ENCODE measurements around the gene CRISPLD2. TPM values are rescaled to one million over a fixed set of nuclear protein-coding genes. Genes with fewer than 3 reads are reported as not detected.

Gene CRISPLD2
- total RNA-seq, 2 donors from 2014 or later, result 0.07 to 0.08 TPM

DNA sequence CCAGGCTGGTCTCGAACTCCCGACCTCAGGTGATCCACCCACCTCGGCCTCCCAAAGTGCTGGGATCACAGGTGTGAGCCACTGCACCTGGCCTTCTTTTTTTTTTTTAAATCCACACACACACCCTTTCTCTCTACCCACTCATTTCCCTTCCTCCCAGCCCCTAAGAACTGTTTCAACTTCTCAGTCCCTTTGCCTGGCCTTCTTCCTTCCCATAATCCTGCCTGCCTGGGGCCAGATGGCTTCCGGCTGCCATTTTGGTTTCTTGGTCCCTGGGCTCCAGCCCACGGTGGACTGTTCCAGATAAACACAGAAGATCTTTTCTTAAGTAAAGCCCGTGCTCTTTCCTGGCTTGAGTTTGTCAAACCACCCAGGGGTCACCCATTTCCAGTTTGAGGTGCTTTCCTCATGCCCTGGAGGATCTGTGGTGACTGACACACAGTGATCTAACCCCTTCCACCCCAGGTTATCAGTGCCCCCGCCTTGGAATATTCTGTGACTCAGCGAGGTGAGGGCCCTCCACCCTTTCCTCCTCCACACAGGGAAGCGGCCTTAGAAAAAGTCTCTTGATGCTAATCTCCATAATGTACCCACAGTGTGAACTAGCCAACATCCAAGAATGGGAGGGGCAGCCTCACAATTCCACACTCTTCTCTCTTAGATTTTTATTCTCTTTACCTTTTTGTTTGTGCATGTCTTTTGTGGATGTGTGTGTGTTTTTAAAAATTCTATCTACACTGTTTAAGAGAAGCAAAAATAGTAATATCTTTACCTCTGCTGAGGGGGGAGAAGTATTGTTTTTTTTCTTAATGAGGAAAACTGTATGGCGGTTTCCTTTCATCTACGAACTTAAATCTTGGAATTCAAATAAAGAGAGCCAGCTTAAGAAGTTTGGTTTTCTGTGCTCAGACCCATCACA lies 60.0 kb downstream of the CRISPLD2 start:
- Mint-ChIP-seq H3K36me3 (peaks cover 0 to 6% of the 10 kb centered on the region in 2 donors), H3K27ac (no peak overlapping the region), H3K9me3 (no peaks in the 10 kb centered on the region)
- ATAC-seq, result no peak
- DNase-seq (ENCODE audit: low spot score in 2 of 2), result no peak

DNA sequence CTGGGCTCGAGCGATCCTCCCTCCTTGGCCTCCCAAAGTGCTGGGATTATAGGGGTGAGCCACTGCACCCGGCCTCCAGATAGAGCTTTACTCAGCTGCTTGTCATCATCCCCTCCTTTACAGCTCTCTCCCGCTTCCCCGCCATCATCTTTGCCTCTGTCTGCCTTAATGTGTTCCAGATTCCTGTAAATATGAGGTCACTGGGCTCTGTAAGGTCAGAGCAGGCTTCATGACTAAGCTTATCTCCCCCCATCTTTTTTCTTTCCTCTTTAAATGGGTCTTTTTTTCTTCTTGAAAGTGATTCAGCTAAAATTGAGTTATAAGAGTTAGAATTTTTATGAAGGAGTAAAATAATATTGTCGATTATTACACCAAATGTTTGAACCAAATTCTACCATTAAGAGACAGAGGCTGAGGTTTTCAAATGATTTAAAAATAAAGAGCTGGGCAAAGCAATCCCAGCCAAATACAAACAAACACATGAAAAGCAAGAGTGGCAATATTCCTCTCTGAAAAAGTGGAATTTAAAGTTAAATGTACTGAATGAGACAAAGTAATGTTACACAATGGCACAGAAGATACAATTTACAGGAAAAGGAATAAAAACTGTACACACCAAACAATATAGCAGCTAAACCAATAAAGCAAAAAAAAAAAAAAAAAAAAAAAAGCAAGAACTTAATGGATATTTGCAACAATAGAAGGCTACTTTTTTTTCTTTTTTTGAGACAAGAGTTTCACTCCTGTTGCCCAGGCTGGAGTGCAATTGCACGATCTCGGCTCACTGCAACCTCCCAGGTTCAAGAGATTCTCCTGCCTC lies 62.1 kb downstream of the CRISPLD2 start:
- no peak overlapping the region for H3K27ac Mint-ChIP-seq
- DNase-seq (ENCODE audit: low spot score in 2 of 2), result no peak
- ATAC-seq, result no peak

GRCh38 chr16:84883301-84883700 lies 63.5 kb downstream of the CRISPLD2 start:
- Mint-ChIP-seq H3K36me3 (peaks cover 0 to 6% of the 10 kb centered on the region in 2 donors), H3K9me3 (no peaks in the 10 kb centered on the region), H3K27ac (no peak overlapping the region)
- DNase-seq (ENCODE audit: low spot score in 2 of 2), result no peak
- no peak for ATAC-seq

More for the DNA sequence above, 62.1 kb downstream of the CRISPLD2 start:
- peaks cover 0 to 6% of the 10 kb centered on the region in 2 donors for H3K36me3 Mint-ChIP-seq
- H3K9me3 Mint-ChIP-seq, result no peaks in the 10 kb centered on the region

GRCh38 chr16:84884246-84884595 lies 64.4 kb downstream of the CRISPLD2 start:
- no peaks in the 10 kb centered on the region for H3K9me3 Mint-ChIP-seq
- peaks cover 0 to 6% of the 10 kb centered on the region in 2 donors for H3K36me3 Mint-ChIP-seq
- ATAC-seq (no peak), DNase-seq (ENCODE audit: low spot score in 2 of 2) (no peak)
- H3K27ac Mint-ChIP-seq, result no peak overlapping the region

DNA sequence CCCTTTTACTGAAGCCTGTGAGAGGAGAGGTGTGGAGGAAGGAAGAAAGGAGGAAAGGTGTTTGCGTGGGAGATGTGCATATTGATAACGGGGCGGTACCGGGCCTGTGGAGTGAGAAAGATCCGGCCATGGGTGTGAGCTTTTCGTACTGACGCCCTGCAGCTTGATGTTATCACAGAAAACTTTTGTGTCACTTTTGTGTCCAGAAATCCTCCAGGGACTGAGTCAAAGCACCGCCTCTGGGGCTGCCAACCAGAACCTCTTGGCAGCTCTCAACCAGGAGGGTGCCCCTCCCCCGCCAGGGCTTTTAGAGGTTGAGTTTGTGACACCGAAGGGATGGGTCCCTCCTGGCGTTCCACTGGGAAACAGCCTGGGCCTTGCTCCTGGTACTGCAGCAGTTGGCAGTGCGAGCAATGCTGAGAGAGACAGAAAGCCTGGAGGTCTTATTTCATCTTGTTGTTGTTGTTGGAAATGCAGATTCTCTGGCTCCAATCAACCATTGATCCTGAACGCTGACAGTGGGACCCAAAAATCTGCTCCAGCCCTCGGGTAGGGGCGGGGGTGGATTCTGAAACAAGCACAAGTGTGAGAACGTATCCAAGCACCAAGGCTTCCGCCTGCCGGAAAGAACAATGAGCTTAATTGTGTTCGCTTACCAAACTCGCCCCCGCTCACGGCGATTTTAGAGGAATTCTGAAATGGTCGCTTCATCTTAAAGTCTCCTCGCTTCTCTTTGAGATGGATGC lies 65.0 kb downstream of the CRISPLD2 start:
- no peaks in the 10 kb centered on the region for H3K9me3 Mint-ChIP-seq
- peaks cover 0 to 6% of the 10 kb centered on the region in 2 donors for H3K36me3 Mint-ChIP-seq
- ATAC-seq (no peak), DNase-seq (ENCODE audit: low spot score in 2 of 2) (no peak)
- H3K27ac Mint-ChIP-seq, result no peak overlapping the region

- ATAC-seq, result no peak
- H3K9me3 Mint-ChIP-seq, result no peaks in the 10 kb centered on the region
- no peak for DNase-seq (ENCODE audit: low spot score in 2 of 2)
- peaks cover 0 to 6% of the 10 kb centered on the region in 2 donors for H3K36me3 Mint-ChIP-seq
- peak overlapping the region in 1 of 2 donors; percentile 44 for H3K27ac Mint-ChIP-seq
Observed at GRCh38 chr16:84885342-84885910, 65.6 kb downstream of the CRISPLD2 start.

DNA sequence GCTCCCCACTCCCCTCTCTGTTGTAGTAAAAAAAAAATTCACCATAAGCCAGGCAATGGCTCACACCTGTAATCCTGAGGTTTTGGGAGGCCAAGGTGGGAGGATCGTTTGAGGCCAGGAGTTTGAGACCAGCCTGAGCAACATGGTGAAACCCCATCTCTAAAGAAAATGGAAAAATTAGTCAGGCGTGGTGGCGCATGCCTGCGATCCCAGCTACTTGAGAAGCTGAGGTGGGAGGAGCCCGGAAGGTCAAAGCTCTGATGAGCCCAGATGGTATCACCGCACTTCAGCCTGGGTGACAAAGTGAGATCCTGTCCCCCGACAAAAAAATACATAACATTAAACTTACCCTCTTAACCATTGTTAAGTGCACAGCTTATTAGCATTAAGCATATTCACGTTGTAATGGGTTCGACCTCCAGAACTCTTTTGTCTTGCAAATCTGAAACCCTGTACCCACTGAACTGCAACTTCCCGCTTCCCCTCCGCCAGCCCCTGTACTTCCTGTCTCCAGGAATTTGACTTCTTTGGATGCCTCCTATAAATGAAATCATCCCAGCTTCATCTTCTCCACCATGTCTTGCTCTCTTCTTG lies 66.8 kb downstream of the CRISPLD2 start:
- DNase-seq (ENCODE audit: low spot score in 2 of 2) (no peak), ATAC-seq (no peak)
- Mint-ChIP-seq H3K36me3 (peaks cover 0 to 6% of the 10 kb centered on the region in 2 donors), H3K27ac (no peak overlapping the region), H3K9me3 (no peaks in the 10 kb centered on the region)

DNA sequence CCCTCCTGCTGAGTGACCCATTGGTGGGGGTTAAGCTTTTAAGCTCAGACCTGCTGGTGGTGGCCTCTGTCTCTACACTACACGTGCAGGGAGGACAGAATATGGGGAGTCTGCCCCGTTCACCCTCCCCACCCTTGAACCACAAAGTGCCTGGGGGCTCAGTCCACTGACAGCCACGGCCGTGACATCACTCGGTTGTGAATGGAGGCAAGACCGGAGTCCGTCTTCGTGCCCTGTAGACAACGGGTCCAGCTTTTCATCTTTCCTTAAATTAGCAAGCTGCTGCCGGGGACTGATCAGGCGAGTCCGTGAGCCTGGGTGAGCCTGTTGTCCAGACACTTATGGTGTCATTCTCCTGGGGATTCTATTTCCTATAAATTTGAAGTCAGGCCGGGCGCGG lies 67.4 kb downstream of the CRISPLD2 start:
- peaks cover 0 to 6% of the 10 kb centered on the region in 2 donors for H3K36me3 Mint-ChIP-seq
- H3K9me3 Mint-ChIP-seq, result no peaks in the 10 kb centered on the region
- no peak overlapping the region for H3K27ac Mint-ChIP-seq
- DNase-seq (ENCODE audit: low spot score in 2 of 2) (no peak), ATAC-seq (no peak)

GRCh38 chr16:84888450-84888849 lies 68.7 kb downstream of the CRISPLD2 start:
- no peaks in the 10 kb centered on the region for H3K9me3 Mint-ChIP-seq

GRCh38 chr16:84889066-84889465 lies 69.3 kb downstream of the CRISPLD2 start:
- ATAC-seq (no peak), DNase-seq (ENCODE audit: low spot score in 2 of 2) (no peak)
- H3K27ac Mint-ChIP-seq, result no peak overlapping the region
- H3K36me3 Mint-ChIP-seq, result peaks cover 0 to 4% of the 10 kb centered on the region in 2 donors
- H3K9me3 Mint-ChIP-seq, result peaks cover 0 to 3% of the 10 kb centered on the region in 2 donors

More at GRCh38 chr16:84888450-84888849, 68.7 kb downstream of the CRISPLD2 start:
- Mint-ChIP-seq H3K36me3 (no peaks in the 10 kb centered on the region), H3K27ac (no peak overlapping the region)
- no peak for ATAC-seq
- DNase-seq (ENCODE audit: low spot score in 2 of 2), result no peak

- peaks cover 0 to 4% of the 10 kb centered on the region in 2 donors for H3K9me3 Mint-ChIP-seq
- DNase-seq (ENCODE audit: low spot score in 2 of 2) (no peak), ATAC-seq (no peak)
- peaks cover 0 to 6% of the 10 kb centered on the region in 2 donors for H3K36me3 Mint-ChIP-seq
- no peak overlapping the region for H3K27ac Mint-ChIP-seq
Observed at GRCh38 chr16:84890427-84890826, 70.6 kb downstream of the CRISPLD2 start.

GRCh38 chr16:84891149-84891795 lies 71.5 kb downstream of the CRISPLD2 start:
- Mint-ChIP-seq H3K9me3 (peaks cover 0 to 4% of the 10 kb centered on the region in 2 donors), H3K36me3 (peaks cover 0 to 6% of the 10 kb centered on the region in 2 donors), H3K27ac (no peak overlapping the region)
- ATAC-seq, result no peak
- no peak for DNase-seq (ENCODE audit: low spot score in 2 of 2)

GRCh38 chr16:84892097-84892496 lies 72.3 kb downstream of the CRISPLD2 start:
- Mint-ChIP-seq H3K36me3 (peaks cover 0 to 6% of the 10 kb centered on the region in 2 donors), H3K9me3 (peaks cover 0 to 4% of the 10 kb centered on the region in 2 donors), H3K27ac (no peak overlapping the region)
- ATAC-seq, result no peak
- no peak for DNase-seq (ENCODE audit: low spot score in 2 of 2)

DNA sequence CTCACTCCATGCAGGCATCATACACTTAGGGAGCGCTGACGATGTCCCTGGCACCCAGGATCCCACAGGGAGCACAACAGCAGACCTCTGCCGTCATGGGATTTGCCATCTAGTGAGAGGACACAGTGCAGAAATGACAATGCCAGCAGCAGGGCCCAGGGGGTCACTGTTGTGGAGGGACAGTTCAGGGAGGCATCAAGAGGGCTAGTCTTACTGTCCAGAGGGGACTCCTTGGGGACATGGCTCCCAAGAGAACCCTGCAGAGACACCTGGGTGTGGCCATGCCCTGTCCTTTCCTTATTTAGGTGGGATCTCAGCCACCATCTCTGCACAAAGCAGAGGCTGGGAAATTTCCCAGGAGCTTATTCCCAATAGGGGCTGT lies 73.7 kb downstream of the CRISPLD2 start:
- DNase-seq (ENCODE audit: low spot score in 2 of 2) (no peak), ATAC-seq (no peak)
- peaks cover 0 to 4% of the 10 kb centered on the region in 2 donors for H3K9me3 Mint-ChIP-seq

DNA sequence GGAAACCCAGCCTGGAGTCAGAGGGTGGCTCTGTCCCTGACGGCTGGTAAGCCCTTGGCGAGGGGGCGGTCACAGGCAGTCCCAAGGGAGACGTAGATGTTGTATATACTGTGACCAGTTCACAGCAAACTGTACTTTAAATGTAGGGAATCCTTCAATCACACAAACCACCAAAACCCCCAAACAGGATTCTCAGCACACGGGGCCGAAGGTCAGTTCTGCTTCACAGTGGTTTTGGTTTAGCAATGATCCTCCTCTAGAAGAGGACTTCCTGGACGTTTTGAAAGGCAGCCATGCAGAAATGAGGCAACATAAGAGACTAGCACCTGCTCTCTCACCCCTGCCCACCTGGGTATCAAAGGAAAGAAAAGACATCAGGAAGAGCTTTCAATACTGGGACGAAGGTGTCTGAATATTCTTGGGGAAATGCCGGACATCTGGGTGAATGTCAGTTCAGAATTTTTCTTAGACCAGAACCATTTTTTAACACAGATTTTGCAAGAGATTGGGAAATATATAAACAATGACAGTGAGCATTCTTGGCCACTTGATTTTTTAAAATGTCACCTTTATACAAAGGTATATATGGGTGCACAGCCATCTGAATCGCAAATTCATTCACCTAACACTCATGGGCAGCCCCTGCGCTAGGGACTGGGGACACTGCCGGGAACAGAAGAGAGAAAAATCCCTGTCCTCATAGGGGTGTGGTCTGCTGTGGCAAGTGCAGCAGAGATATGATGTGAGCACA lies 74.2 kb downstream of the CRISPLD2 start:
- DNase-seq (ENCODE audit: low spot score in 2 of 2) (no peak), ATAC-seq (no peak)
- Mint-ChIP-seq H3K9me3 (peaks cover 0 to 4% of the 10 kb centered on the region in 2 donors), H3K36me3 (peaks cover 0 to 6% of the 10 kb centered on the region in 2 donors), H3K27ac (no peak overlapping the region)

More for the DNA sequence above, 73.7 kb downstream of the CRISPLD2 start:
- Mint-ChIP-seq H3K27ac (no peak overlapping the region), H3K36me3 (peaks cover 0 to 6% of the 10 kb centered on the region in 2 donors)

Data from activated naive CD4-positive, alpha-beta T cell treated with anti-CD3 and anti-CD28 coated beads, Interleukin-2, amount 50 U/mL, for 72 hours (primary cell).